ENCODE data around the gene LENG9.

DNA sequence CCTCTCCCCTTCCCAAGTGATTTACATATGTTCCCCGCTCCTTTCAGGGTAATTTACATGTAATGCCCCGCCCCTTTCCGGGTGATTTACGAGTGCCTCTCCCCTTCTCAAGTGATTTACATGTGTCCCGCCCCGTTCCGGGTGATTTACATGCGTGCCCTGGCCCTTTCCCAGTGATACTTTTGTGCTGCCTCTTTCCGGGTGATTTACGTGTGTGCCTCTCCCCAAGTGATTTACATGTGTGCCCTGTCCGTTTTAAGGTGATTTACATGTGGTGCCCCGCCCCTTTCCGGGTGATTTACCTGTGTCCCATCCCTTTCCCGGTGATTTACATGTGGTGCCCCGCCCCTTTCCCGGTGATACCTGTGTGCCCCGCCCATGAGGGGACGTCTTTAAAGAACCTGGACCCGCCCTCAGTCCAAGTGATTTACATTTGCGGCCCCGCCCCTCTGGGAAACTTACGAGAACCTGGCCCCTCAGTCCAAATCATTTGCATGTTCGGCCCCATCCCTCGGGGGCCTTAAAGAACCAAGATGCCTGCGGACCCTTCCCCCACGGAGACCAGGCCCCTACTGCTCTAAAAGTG is 559 bp upstream of the LENG9 start:
- TF ChIP-seq, protein P1, sequence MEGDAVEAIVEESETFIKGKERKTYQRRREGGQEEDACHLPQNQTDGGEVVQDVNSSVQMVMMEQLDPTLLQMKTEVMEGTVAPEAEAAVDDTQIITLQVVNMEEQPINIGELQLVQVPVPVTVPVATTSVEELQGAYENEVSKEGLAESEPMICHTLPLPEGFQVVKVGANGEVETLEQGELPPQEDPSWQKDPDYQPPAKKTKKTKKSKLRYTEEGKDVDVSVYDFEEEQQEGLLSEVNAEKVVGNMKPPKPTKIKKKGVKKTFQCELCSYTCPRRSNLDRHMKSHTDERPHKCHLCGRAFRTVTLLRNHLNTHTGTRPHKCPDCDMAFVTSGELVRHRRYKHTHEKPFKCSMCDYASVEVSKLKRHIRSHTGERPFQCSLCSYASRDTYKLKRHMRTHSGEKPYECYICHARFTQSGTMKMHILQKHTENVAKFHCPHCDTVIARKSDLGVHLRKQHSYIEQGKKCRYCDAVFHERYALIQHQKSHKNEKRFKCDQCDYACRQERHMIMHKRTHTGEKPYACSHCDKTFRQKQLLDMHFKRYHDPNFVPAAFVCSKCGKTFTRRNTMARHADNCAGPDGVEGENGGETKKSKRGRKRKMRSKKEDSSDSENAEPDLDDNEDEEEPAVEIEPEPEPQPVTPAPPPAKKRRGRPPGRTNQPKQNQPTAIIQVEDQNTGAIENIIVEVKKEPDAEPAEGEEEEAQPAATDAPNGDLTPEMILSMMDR (IDR thresholded peaks at IDR 0.05 in 8 of 11, conservative IDR thresholded peaks at IDR 0.05 in 3 of 11), result no peak
- TF ChIP-seq POLR2AphosphoS5 (IDR thresholded peaks at IDR 0.05), result no peak
